Hepatocyte (in vitro differentiated cells): ENCODE data around the gene DGKG. TPM values are rescaled to one million over a fixed set of nuclear protein-coding genes. Genes with fewer than 3 reads are reported as not detected.

Experiments
- DNase-seq: peaks from one replicate; pipeline ENCODE4 v3.0.0-alpha.2; 2016; ENCODE audit warnings: low spot score
- H2AFZ ChIP-seq: fragments of 200-600 bp; sonication (generic); 2 replicates; pipeline ENCODE4 v1.6.0; 2016; ENCODE audit warnings: antibody characterized with exemption, mild to moderate bottlenecking
- H3K27ac ChIP-seq: fragments of 200-600 bp; sonication (generic); 2 replicates; pipeline ENCODE4 v1.5.1; 2016; ENCODE audit warnings: mild to moderate bottlenecking
- H3K27me3 ChIP-seq: fragments of 200-600 bp; sonication (generic); 2 replicates; pipeline ENCODE4 v1.6.1; 2016
- H3K36me3 ChIP-seq: fragments of 200-600 bp; sonication (generic); replicated peaks from 2 replicates; pipeline ENCODE4 v1.5.1; 2016; ENCODE audit warnings: low read depth; ENCODE audit not compliant: insufficient read depth
- H3K4me1 ChIP-seq: fragments of 200-600 bp; sonication (generic); 2 replicates; pipeline ENCODE4 v1.5.1; 2016; ENCODE audit warnings: mild to moderate bottlenecking, moderate library complexity; ENCODE audit not compliant: insufficient read depth
- H3K4me2 ChIP-seq: fragments of 200-600 bp; sonication (generic); 2 replicates; pipeline ENCODE4 v1.6.0; 2016
- H3K4me3 ChIP-seq: fragments of 200-600 bp; sonication (generic); 2 replicates; pipeline ENCODE4 v1.5.1; 2016; ENCODE audit warnings: mild to moderate bottlenecking
- H3K79me2 ChIP-seq: fragments of 200-600 bp; sonication (generic); 2 replicates; pipeline ENCODE4 v1.6.0; 2017; ENCODE audit warnings: mild to moderate bottlenecking
- H3K9me2 ChIP-seq: fragments of 200-600 bp; sonication (generic); replicated peaks from 2 replicates; pipeline ENCODE4 v1.6.0; 2017; ENCODE audit warnings: mild to moderate bottlenecking; ENCODE audit not compliant: insufficient read depth
- H3K9me3 ChIP-seq: fragments of 200-600 bp; sonication (generic); 2 replicates; pipeline ENCODE4 v1.5.1; 2016; ENCODE audit warnings: low read depth, mild to moderate bottlenecking
- H4K20me1 ChIP-seq: fragments of 200-600 bp; sonication (generic); 2 replicates; pipeline ENCODE4 v1.6.0; 2016; ENCODE audit warnings: mild to moderate bottlenecking; ENCODE audit not compliant: insufficient read depth, poor library complexity, severe bottlenecking
- EZH2 ChIP-seq: fragments of 200-600 bp; sonication (generic); IDR thresholded peaks from 2 replicates; pipeline ENCODE4 v1.6.1; 2016; ENCODE audit warnings: antibody characterized with exemption, mild to moderate bottlenecking, borderline replicate concordance
- EZH2phosphoT487 ChIP-seq: fragments of 200-600 bp; sonication (generic); IDR thresholded peaks from one replicate; pipeline ENCODE4 v1.6.1; 2018; ENCODE audit warnings: antibody characterized with exemption, mild to moderate bottlenecking, low read depth, moderate library complexity; ENCODE audit not compliant: unreplicated experiment, severe bottlenecking
- WGBS: methylation state at CpG from one replicate; pipeline ENCODE4 v1.1.6; 2016; ENCODE audit warnings: low lambda C conversion rate; ENCODE audit errors: missing lambda C conversion rate; 5-methylcytosine and 5-hydroxymethylcytosine counted together
- polyA plus RNA-seq: library from polyadenylated mRNA; unstranded; fragments of >200 nt; fragmentation: Nextera tagmentation; extraction: Ambion mirVana; gene quantifications from 2 replicates; pipeline ENCODE4 v1.2.1, GENCODE V29; 2016
- total RNA-seq: library from RNA; depleted of rRNA; stranded (reverse); fragments of >200 nt; gene quantifications from 2 replicates; pipeline ENCODE4 v1.2.3, GENCODE V29; 2014
- TF ChIP-seq, protein P1 (sequence below): fragments of 200-600 bp; sonication (generic); IDR thresholded peaks from 2 replicates; pipeline ENCODE4 v1.5.1; 2016; ENCODE audit warnings: antibody characterized with exemption, mild to moderate bottlenecking; ENCODE audit not compliant: poor library complexity

Gene DGKG
- total and polyA plus RNA-seq, 2 experiments from 2014 or later = not detected

DNA sequence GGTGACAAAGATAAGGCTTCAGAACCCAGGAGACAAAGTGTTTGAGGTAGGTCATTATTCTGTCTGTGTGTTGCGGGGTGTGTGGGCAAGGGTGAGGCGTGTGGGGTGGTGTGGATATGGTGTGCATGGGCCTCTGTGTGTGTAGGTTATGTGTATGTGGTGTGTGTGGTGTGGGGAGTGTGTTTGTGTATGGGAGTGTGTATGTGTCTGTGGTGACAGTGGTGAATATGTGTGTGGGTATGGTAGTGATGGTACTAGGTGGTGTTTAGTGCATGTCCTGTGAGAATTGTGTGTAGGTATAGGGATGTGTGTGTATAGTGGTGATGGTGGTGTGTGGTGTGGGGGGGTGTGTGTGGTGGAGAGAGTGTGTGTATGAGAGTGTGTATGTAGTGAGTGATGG is 236.9 kb downstream of the DGKG start:
- no peaks in the 10 kb centered on the region for H4K20me1 ChIP-seq
- no peaks in the 10 kb centered on the region for H3K79me2 ChIP-seq
- H3K27me3 ChIP-seq = no peaks in the 10 kb centered on the region
- no peak for DNase-seq
- H3K9me3 ChIP-seq = no peaks in the 10 kb centered on the region
- TF ChIP-seq EZH2phosphoT487 (no peak), EZH2 (no peak)
- TF ChIP-seq, protein P1, sequence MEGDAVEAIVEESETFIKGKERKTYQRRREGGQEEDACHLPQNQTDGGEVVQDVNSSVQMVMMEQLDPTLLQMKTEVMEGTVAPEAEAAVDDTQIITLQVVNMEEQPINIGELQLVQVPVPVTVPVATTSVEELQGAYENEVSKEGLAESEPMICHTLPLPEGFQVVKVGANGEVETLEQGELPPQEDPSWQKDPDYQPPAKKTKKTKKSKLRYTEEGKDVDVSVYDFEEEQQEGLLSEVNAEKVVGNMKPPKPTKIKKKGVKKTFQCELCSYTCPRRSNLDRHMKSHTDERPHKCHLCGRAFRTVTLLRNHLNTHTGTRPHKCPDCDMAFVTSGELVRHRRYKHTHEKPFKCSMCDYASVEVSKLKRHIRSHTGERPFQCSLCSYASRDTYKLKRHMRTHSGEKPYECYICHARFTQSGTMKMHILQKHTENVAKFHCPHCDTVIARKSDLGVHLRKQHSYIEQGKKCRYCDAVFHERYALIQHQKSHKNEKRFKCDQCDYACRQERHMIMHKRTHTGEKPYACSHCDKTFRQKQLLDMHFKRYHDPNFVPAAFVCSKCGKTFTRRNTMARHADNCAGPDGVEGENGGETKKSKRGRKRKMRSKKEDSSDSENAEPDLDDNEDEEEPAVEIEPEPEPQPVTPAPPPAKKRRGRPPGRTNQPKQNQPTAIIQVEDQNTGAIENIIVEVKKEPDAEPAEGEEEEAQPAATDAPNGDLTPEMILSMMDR = no peak
- peaks cover 9% of the 10 kb centered on the region for H3K4me1 ChIP-seq
- H3K27ac ChIP-seq = peak overlapping the region; percentile 51
- no peak overlapping the region for H3K4me2 ChIP-seq
- no peak overlapping the region for H2AFZ ChIP-seq
- WGBS = 92% methylated on average over 2 of the region's 2 CpGs
- no peaks in the 10 kb centered on the region for H3K9me2 ChIP-seq
- H3K4me3 ChIP-seq = no peak overlapping the region
- no peaks in the 10 kb centered on the region for H3K36me3 ChIP-seq

DNA sequence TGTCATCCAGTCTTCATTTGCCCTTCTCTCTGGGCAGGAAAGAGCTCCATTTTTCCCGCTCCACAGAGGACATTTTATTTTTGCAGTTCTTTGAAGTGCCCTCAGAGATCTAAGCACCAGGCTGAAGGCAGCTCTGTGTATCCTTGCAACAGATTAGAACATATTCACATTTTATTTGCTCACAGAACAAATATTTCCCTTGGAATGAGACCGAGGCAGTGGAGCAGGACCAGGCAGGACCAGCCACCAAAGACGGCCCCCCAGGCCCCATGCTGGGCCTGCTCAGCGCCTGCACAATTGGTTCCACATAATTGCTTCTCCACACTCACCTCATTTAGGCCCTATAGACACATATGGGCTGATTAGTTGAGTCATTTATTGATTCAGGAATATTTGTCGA is 237.4 kb downstream of the DGKG start:
- H3K4me1 ChIP-seq = peaks cover 9% of the 10 kb centered on the region

DNA sequence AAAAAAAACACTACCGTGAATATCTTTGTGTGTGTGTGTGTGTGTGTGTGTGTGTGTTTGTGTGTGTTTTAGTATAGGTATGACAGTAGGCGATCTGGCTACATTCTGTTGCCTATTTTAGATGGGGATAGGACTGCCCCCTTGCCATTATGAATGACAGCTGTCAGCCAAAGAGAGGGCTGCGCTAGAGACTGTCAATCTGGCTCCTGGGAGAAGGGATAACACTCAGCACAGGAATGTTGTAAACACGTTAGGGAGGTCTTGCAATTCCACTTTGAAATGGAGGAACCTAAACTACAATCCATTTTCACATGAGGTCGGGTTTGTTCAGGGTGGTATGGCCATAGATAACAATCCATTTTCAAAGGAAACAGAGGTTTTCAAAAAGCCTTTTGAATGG is 239.0 kb downstream of the DGKG start:
- Histone ChIP-seq H3K4me3 (no peak overlapping the region), H3K27ac (no peak overlapping the region), H3K4me1 (peaks cover 9% of the 10 kb centered on the region), H3K36me3 (no peaks in the 10 kb centered on the region), H3K27me3 (no peaks in the 10 kb centered on the region), H3K9me2 (no peaks in the 10 kb centered on the region), H3K9me3 (no peaks in the 10 kb centered on the region), H3K79me2 (no peaks in the 10 kb centered on the region), H2AFZ (no peak overlapping the region), H3K4me2 (no peak overlapping the region), H4K20me1 (no peaks in the 10 kb centered on the region)
- TF ChIP-seq EZH2 = no peak
- no peak for TF ChIP-seq EZH2phosphoT487
- TF ChIP-seq, protein P1 = no peak
- no peak for DNase-seq
- 60% methylated on average over 5 of the region's 5 CpGs for WGBS

More for the DNA sequence above, 237.4 kb downstream of the DGKG start:
- Histone ChIP-seq H3K4me3 (no peak overlapping the region), H3K79me2 (no peaks in the 10 kb centered on the region), H3K36me3 (no peaks in the 10 kb centered on the region), H3K9me2 (no peaks in the 10 kb centered on the region), H3K4me2 (no peak overlapping the region), H4K20me1 (no peaks in the 10 kb centered on the region), H3K27me3 (no peaks in the 10 kb centered on the region), H3K27ac (peak overlapping the region; percentile 51), H3K9me3 (no peaks in the 10 kb centered on the region), H2AFZ (no peak overlapping the region)
- no peak for DNase-seq
- TF ChIP-seq, protein P1 = no peak
- no peak for TF ChIP-seq EZH2
- no peak for TF ChIP-seq EZH2phosphoT487
- WGBS = 49% methylated on average over 5 of the region's 5 CpGs

DNA sequence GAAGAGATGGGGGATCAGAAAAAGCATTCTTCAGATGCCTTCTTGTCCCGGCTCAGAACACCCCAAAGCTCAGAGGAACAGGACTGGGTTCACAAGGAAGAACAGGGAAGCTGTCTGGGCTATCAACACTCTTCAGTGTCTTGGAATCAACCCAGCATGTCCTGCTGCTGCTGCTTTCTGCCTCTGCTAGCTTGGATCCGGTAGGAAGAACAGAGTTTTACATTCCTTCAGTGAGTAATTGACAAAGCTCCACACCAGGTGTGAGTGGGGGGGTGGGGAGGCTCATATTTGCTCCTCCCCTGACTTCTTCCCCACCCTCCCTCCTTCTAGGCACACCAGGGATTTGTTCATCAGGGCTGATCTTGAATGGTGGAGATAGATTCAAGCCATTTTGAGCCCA is 240.1 kb downstream of the DGKG start:
- no peak overlapping the region for H3K4me2 ChIP-seq
- DNase-seq = no peak
- WGBS = 25% methylated on average over 2 of the region's 2 CpGs
- H3K27me3 ChIP-seq = no peaks in the 10 kb centered on the region
- H3K36me3 ChIP-seq = no peaks in the 10 kb centered on the region
- H2AFZ ChIP-seq = no peak overlapping the region
- no peaks in the 10 kb centered on the region for H4K20me1 ChIP-seq
- H3K9me2 ChIP-seq = no peaks in the 10 kb centered on the region
- no peaks in the 10 kb centered on the region for H3K9me3 ChIP-seq
- no peak overlapping the region for H3K4me3 ChIP-seq
- no peak overlapping the region for H3K27ac ChIP-seq
- H3K79me2 ChIP-seq = no peaks in the 10 kb centered on the region
- peaks cover 9% of the 10 kb centered on the region for H3K4me1 ChIP-seq
- TF ChIP-seq EZH2 = no peak
- TF ChIP-seq, protein P1 = no peak
- no peak for TF ChIP-seq EZH2phosphoT487
